B cell (primary cell): Measurements from ENCODE around the gene NDUFA8. TPM values are rescaled to one million over a fixed set of nuclear protein-coding genes. Genes with fewer than 3 reads are reported as not detected.

ENCODE experiments used
- ATAC-seq: fragments of 200-7000 bp; cut with Tn5 transposase; one replicate; pipeline ENCODE4 v1.10.0; 2021; ENCODE audit warnings: low read depth, mild to moderate bottlenecking, moderate number of reproducible peaks, moderate library complexity
- CTCF ChIA-PET: fragments of 350-600 bp; sonication (Branson Sonifier 250); formaldehyde crosslinking; loops from one replicate; lab custom pipeline; 2021; ENCODE audit warnings: antibody characterized with exemption, inconsistent platforms; lab: Charles Lee
- POLR2A ChIA-PET: fragments of 350-600 bp; sonication (Branson Sonifier 250); formaldehyde crosslinking; loops from one replicate; lab custom pipeline; 2021; ENCODE audit warnings: antibody characterized with exemption; lab: Charles Lee
- DNase-seq: peaks from one replicate; pipeline ENCODE4 v3.0.0; 2013
- H2AFZ ChIP-seq: 2 replicates; pipeline ENCODE4 v1.6.1; 2012; ENCODE audit warnings: mild to moderate bottlenecking, low read depth, low read length; ENCODE audit not compliant: insufficient read depth, poor library complexity, severe bottlenecking
- H3K27ac ChIP-seq, 2 donors: 1 replicate in 1 of 2; 2 replicates in 1 of 2; pipeline ENCODE4 v1.5.1; 2012 to 2013; ENCODE audit warnings: low read length in 2 of 2, mild to moderate bottlenecking in 2 of 2, moderate library complexity in 1 of 2
- H3K27me3 ChIP-seq, 4 experiments: fragments of 200-600 bp in 1 of 4; sonication (generic) in 1 of 4; replicated peaks in 1 of 4; 1 replicate in 2 of 4; 2 replicates in 2 of 4; pipeline versions ENCODE4 v1.6.1 to v1.7.0; 2013 to 2016; ENCODE audit warnings: low read length in 3 of 4, mild to moderate bottlenecking in 2 of 4, mixed read lengths in 1 of 4, moderate library complexity in 1 of 4; ENCODE audit not compliant: insufficient read depth in 4 of 4, control insufficient read depth in 3 of 4; ENCODE audit errors: control extremely low read depth in 1 of 4
- H3K36me3 ChIP-seq, 2 experiments: replicated peaks in 1 of 2; 1 replicate in 1 of 2; 2 replicates in 1 of 2; pipeline versions ENCODE4 v1.6.1 to v1.7.1; 2013; ENCODE audit warnings: low read length in 1 of 2; ENCODE audit not compliant: insufficient read depth in 2 of 2, control insufficient read depth in 1 of 2; ENCODE audit errors: control extremely low read depth in 1 of 2, extremely low read depth in 1 of 2
- H3K4me1 ChIP-seq, 2 donors: fragments of 200-600 bp in 1 of 2; sonication (generic) in 1 of 2; 1 replicate in 1 of 2; 2 replicates in 1 of 2; pipeline versions ENCODE4 v1.5.1 to v1.6.1; 2013 to 2017; ENCODE audit warnings: low read length in 2 of 2; ENCODE audit not compliant: control insufficient read depth in 2 of 2, insufficient read depth in 2 of 2
- H3K4me2 ChIP-seq: replicated peaks from 2 replicates; pipeline ENCODE3; 2012; ENCODE audit warnings: mild to moderate bottlenecking, low read depth, low read length; ENCODE audit not compliant: poor library complexity, severe bottlenecking
- H3K4me3 ChIP-seq, 5 experiments: fragments of 200-600 bp in 1 of 5; sonication (generic) in 1 of 5; 1 replicate in 3 of 5; 2 replicates in 2 of 5; pipeline versions ENCODE4 v1.5.1 to v1.7.0; 2011 to 2016; ENCODE audit warnings: low read length in 4 of 5, mild to moderate bottlenecking in 4 of 5, low read depth in 2 of 5, control low read depth in 1 of 5, moderate library complexity in 1 of 5; ENCODE audit not compliant: insufficient read depth in 1 of 5; ENCODE audit errors: control extremely low read depth in 1 of 5, extremely low read depth in 1 of 5
- H3K79me2 ChIP-seq: fragments of 200-600 bp; sonication (generic); one replicate; pipeline ENCODE4 v1.6.0; 2016; ENCODE audit warnings: low read length; ENCODE audit not compliant: control insufficient read depth, insufficient read depth
- H3K9ac ChIP-seq: fragments of 200-600 bp; sonication (generic); 2 replicates; pipeline ENCODE4 v1.6.1; 2017; ENCODE audit warnings: mild to moderate bottlenecking, low read length, moderate library complexity
- H3K9me3 ChIP-seq, 3 donors: one replicate each; pipeline versions ENCODE4 v1.6.1 to v1.7.1; 2013; ENCODE audit warnings: low read length in 2 of 3; ENCODE audit not compliant: control insufficient read depth in 2 of 3, insufficient read depth in 1 of 3; ENCODE audit errors: control extremely low read depth in 1 of 3
- H4K20me1 ChIP-seq: 2 replicates; pipeline ENCODE4 v1.6.0; 2012; ENCODE audit warnings: mild to moderate bottlenecking, low read length; ENCODE audit not compliant: insufficient read depth, control insufficient read depth, poor library complexity, severe bottlenecking
- H3K27ac Mint-ChIP-seq: one replicate; pipeline ENCODE4 v1.8.0; 2021; ENCODE audit warnings: mixed read lengths
- H3K27me3 Mint-ChIP-seq: one replicate; pipeline ENCODE4 v1.8.0; 2021; ENCODE audit warnings: mixed read lengths
- H3K4me1 Mint-ChIP-seq: one replicate; pipeline ENCODE4 v1.8.0; 2021; ENCODE audit warnings: mixed read lengths
- H3K4me3 Mint-ChIP-seq: one replicate; pipeline ENCODE4 v1.8.0; 2021; ENCODE audit warnings: mixed read lengths
- H3K9me3 Mint-ChIP-seq: one replicate; pipeline ENCODE4 v1.8.0; 2022; ENCODE audit warnings: mixed read lengths; ENCODE audit not compliant: insufficient read depth
- CTCF ChIP-seq: fragments of 200-600 bp; IDR thresholded peaks from one replicate; pipeline ENCODE4 v1.8.0; 2022; ENCODE audit warnings: antibody characterized with exemption, mild to moderate bottlenecking
- EZH2 ChIP-seq: IDR thresholded peaks from 2 replicates; pipeline ENCODE4 v1.6.1; 2012; ENCODE audit warnings: borderline replicate concordance, low read depth, mild to moderate bottlenecking, moderate library complexity, low read length; ENCODE audit not compliant: insufficient read depth, poor library complexity, severe bottlenecking
- WGBS: methylation state at CpG from one replicate; pipeline ENCODE4 v1.1.5; 2013; ENCODE audit warnings: missing lambda C conversion rate; ENCODE audit not compliant: insufficient coverage; 5-methylcytosine and 5-hydroxymethylcytosine counted together
- intact Hi-C: fragments of 100-400 bp; cut with micrococcal nuclease; formaldehyde crosslinking; loops from one replicate; pipeline ENCODE4 v1.10.0; 2022
- polyA plus RNA-seq: library from polyadenylated mRNA; depleted of rRNA; stranded (reverse); fragments of >200 nt; gene quantifications from 2 replicates; pipeline ENCODE4 v1.2.3, GENCODE V29; 2012
- total RNA-seq, 2 donors: library from RNA; stranded (reverse); fragments of 120-200 nt in 1 of 2; gene quantifications; 1 replicate in 1 of 2; 2 replicates in 1 of 2; pipeline versions ENCODE4 v1.2.3 to v1.2.4, GENCODE V29; 2013 to 2022

The NDUFA8 gene
- total and polyA plus RNA-seq, 2 donors (not counting 1 experiment from before 2014, with no cell fraction given), result 10.6 to 15.7 TPM

- H3K4me1 Mint-ChIP-seq, result peaks cover 12% of the 10 kb centered on the region
- WGBS, result 82% methylated on average over 6 of the region's 7 CpGs
- intact Hi-C loops, result loop anchor here (10.0 kb wide), 1 partner anchor 1256 kb away; no protein-coding TSS in a partner anchor
- no peak overlapping the region for H3K27ac Mint-ChIP-seq
- no peaks in the 10 kb centered on the region for H3K9me3 Mint-ChIP-seq
- Histone ChIP-seq H3K4me3 (no peak overlapping the region), H3K4me2 (no peak overlapping the region), H3K4me1 (peaks cover 11 to 26% of the 10 kb centered on the region in 2 donors), H3K9ac (no peak overlapping the region), H3K36me3 (no peaks in the 10 kb centered on the region), H2AFZ (no peak overlapping the region), H3K9me3 (peaks cover 0 to 2% (median 0%) of the 10 kb centered on the region in 3 donors), H3K27me3 (peaks cover 0 to 34% (median 22%) of the 10 kb centered on the region in 4 experiments), H3K79me2 (no peaks in the 10 kb centered on the region), H3K27ac (no peak overlapping the region), H4K20me1 (no peaks in the 10 kb centered on the region)
- DNase-seq (no peak), ATAC-seq (no peak)
- H3K4me3 Mint-ChIP-seq, result no peak overlapping the region
- no peak for TF ChIP-seq CTCF
- no peak for TF ChIP-seq EZH2
- CTCF ChIA-PET, result interaction anchor here (15.1 kb wide), 1 partner anchor 218 kb away, joined by 323 read pairs; no protein-coding TSS in a partner anchor
- peaks cover 72% of the 10 kb centered on the region for H3K27me3 Mint-ChIP-seq
- POLR2A ChIA-PET, result no interaction called here
Observed at GRCh38 chr9:122128969-122129343, 30.6 kb downstream of the NDUFA8 start.
